PC-9 (cell line): ENCODE measurements around the gene ERC2.

Source experiments
- EZH2 ChIP-seq: fragments of 200-600 bp; sonication (generic); IDR thresholded peaks from 2 replicates; pipeline ENCODE4 v1.8.0; 2017; ENCODE audit warnings: antibody characterized with exemption, low read depth
- TF ChIP-seq, protein P1 (sequence below): fragments of 200-600 bp; sonication (generic); conservative IDR thresholded peaks from 2 replicates; pipeline ENCODE4 v1.6.1; 2017; ENCODE audit warnings: mixed run types, antibody characterized with exemption, mild to moderate bottlenecking, moderate library complexity

DNA sequence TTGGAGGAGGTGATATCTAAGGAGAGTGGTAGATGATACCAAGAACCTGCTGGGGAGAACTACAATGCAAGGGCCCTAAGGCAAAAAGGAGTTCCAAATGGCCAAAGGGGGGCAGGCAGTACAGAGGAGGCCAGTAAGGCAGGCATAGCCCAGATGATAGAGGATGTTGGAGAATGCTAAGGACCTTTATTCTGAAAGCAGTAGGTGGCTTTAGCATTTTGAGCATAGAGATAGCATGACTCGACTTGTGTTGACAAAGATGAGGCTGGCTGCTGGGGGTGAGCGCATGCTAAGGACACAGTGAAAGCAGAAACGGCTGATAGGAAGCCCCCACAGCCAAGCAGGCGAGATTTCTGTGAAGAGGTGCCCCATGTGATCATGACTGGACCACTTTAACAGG, 419.3 kb downstream of the ERC2 start:
- TF ChIP-seq, protein P1, sequence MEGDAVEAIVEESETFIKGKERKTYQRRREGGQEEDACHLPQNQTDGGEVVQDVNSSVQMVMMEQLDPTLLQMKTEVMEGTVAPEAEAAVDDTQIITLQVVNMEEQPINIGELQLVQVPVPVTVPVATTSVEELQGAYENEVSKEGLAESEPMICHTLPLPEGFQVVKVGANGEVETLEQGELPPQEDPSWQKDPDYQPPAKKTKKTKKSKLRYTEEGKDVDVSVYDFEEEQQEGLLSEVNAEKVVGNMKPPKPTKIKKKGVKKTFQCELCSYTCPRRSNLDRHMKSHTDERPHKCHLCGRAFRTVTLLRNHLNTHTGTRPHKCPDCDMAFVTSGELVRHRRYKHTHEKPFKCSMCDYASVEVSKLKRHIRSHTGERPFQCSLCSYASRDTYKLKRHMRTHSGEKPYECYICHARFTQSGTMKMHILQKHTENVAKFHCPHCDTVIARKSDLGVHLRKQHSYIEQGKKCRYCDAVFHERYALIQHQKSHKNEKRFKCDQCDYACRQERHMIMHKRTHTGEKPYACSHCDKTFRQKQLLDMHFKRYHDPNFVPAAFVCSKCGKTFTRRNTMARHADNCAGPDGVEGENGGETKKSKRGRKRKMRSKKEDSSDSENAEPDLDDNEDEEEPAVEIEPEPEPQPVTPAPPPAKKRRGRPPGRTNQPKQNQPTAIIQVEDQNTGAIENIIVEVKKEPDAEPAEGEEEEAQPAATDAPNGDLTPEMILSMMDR: no peak
- no peak for TF ChIP-seq EZH2
